Inflammatory macrophage treated with lipopolysaccharide for 1 hour (primary cell): Measurements from ENCODE around the gene USP49.

Source experiments
- DNase-seq, 2 donors: peaks; one replicate each; pipeline ENCODE4 v3.0.0-alpha.2; 2020 to 2022

USP49 gene

GRCh38 chr6:41927253-41927652 lies 32.1 kb upstream of the USP49 start:
- DNase-seq: no peak

DNA sequence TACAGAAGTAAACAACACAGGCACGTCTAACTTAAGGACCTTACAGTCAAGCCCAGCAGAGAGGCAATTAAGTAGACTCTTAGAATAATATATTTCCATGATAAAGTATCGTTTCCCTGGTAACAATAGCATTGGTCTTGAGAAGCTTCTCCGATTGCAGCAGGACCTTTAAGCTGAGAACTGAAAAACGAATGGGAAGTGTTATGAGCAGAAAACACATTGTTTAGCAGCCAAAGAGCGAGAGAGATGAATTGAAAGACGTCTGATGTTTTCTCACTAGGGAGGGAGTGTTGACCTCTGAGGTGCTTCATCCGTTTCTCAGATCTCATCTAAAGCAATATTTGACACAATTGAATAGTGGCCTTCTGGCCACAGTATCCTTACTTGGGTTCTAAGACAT lies 27.0 kb upstream of the USP49 start:
- DNase-seq: no peak

GRCh38 chr6:41921712-41921998 lies 26.5 kb upstream of the USP49 start:
- DNase-seq: peak in 1 of 2 donors; percentile 38

- DNase-seq: peak; percentile 98 to 100
Observed at GRCh38 chr6:41920921-41921711, 25.9 kb upstream of the USP49 start, which contains the start of the genes BYSL and MED20. Gene BYSL (plus strand): TSS chr6:41921499. CDS start chr6:41921563, 64 bp downstream. Gene MED20 (minus strand): TSS chr6:41921139. CDS start chr6:41921018, 121 bp downstream.

DNA sequence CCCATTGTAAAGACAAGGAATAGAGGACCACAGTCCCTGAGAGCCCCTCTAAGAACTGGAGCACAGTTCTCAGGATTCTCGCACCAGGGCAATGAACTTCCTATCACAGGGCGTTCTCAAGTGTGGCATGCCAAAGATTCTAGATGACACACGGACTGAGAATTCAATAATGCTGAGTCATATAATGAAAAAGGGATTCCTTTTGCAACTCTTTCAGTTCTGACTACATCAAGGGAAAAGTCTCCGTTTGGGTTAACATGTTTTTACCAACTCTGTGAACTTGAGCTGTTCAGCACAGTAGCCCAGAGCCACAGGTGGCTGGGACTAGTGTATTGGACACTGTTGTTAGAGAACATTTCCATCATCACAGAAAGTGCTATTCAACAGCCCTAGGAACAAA lies 22.4 kb upstream of the USP49 start:
- DNase-seq: peak; percentile 24 to 26

DNA sequence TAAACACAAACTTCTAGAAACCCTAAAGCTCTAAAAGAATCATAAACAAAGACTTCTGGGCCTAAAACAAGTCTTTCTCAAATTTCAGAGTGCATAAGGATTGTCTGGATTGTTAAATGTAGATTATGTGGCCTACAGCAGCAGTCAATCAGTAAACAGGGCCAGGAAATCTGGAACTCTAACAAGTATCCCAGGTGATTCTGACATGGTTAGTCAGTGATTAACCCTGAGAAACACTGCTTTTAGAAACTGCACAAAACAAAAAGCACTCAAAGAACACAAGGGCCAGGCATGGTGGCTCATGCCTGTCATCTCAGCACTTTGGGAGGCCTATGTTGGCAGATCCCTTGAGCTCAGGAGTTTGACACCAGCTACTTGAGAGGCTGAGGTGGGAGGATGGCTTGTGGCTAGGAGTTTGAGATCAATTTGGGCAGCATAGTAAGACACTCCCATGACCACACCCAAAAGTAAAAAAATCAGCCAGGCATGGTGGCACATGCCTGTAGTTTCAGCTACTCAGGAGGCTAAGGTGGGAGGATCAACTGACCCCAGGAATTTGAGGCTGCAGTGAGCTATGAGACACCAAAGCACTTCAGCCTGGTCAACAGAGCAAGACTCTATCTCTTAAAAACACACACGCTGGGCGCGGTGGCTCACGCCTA lies 19.8 kb upstream of the USP49 start:
- DNase-seq: no peak

DNA sequence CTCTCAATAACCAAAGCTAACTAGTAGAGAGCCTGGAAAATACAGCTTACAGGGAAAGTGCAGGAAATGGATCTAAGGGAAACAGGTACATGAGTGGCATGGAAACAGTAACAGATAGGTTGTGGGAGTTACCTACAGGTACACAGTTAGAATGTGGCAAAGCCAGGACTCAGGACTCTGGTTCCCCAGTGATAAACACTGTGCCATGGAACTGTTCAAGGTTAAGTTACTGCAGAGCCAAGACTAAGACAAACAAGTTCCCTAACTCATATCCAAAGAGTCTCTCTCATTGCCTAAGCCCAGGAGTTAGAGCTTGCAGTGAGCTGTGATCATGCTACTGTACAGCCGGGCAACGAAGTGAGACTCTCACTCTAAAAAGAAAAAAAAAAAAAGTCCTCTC lies 19.2 kb upstream of the USP49 start:
- no peak for DNase-seq

- DNase-seq: no peak
Observed at GRCh38 chr6:41909727-41910126, 14.6 kb upstream of the USP49 start.

GRCh38 chr6:41901882-41902519 lies 6.8 kb upstream of the USP49 start:
- peak; percentile 52 to 67 for DNase-seq

DNA sequence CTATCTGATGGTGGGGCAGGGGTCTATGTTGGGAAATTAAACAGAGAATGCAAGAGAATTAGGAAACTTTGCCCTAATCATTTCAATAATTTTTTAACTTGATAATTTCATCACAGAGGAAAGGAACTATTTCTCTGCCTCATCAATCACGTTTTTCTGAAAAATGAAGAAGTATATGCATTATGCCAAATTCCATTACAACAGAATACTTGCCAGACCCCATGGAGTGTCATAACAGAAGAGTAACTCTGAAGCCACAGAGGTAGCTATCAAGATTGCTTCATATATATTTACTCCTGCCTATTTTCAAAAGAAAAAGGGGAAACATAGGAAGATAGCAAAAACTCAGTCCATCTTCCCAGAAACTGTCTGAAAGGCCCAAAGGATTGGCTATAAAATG lies 5.7 kb upstream of the USP49 start:
- DNase-seq: peak; percentile 30 to 46

DNA sequence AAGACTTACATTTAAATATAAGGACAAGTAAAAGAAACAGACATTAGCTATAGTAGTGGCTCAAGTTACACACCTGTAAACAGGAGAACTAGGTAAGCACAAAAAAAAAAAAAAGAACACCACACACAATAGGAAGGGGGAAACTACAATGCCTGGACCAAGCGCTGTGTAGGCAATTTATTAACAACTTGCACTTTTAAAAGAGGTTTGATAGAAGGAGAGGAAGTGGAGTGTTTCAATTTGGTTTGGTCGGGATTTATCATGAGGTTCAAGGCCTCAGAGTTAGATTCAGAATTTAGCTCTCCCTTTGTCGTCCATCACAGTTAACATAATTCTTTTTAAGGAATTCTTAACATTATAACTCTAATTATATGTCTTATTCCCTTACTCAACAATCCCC lies 1.1 kb upstream of the USP49 start:
- DNase-seq: peak; percentile 23 to 35

DNA sequence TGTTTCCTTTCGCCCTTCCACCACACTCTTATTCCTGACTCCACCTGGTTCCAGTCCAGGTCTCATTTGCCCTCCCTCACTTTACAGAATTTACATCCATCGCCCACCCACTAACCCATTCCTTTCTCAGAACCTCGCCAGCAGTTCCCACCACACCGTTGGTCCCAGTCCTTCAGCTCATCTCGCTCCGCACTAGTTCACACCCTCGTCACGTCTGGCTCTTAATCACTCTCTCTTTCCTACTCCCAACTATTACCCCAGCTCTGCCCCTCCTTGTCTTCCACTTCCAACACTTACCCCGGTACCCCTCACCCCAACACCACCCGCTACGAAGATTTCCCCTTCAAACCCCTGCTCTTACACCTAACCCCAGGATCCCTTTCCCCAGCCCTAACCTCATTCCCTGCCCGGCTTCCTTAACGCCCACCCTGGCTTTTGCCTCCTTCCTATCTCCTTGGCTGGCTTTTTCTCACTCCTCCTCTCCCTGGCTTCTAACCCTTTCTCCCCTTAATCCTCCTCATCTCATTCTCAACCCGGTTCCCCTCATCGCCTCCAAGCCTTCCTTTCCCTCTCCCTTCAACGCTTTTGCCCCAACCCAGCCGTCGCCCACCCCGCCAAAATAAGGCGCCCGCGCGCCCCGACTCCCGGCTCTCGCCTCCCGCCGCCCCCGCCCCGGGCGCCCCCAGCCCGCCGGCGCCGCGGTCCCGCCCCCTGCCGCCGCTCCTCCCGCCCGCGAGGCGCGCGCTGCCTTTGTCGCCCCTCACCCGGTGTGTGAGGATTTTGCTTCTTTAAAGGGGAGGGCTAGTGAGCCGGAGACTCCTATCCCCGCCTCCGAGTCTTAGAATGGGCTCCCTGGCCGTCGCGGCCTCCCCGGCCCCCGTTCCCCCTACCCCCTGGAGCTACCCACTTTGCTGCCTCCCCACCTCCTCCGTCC lies 542 bp downstream of the USP49 start:
- DNase-seq: no peak

DNA sequence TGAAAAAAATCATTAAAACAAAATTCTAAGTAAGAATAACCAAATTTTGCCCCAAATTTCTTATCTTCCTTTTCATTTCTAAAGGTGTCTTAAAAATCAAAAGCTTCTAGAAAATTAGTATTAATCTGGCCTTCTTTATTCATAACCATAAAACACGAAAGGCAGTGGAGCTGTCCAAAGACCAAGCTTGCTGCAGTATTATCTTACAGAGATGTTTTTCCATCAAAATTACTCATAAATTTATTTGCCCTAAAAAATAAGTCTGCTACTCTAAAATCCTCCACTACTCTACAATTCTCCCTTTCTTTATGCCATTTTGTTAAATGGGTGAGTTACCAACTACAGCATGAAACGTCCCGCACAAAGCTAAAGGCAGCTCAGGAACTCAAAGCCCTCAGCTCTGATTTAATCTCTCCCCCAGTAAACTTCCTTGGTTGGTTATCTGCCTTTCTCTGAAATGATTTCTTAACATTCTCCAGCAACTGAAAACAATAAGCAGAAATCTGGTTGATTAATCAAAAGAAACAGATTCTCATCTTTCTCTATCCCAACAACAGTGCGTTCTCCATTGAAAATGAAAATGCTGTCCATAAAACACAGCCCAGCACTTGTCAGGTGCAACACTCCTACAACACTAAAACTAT lies 2.1 kb downstream of the USP49 start:
- no peak for DNase-seq

DNA sequence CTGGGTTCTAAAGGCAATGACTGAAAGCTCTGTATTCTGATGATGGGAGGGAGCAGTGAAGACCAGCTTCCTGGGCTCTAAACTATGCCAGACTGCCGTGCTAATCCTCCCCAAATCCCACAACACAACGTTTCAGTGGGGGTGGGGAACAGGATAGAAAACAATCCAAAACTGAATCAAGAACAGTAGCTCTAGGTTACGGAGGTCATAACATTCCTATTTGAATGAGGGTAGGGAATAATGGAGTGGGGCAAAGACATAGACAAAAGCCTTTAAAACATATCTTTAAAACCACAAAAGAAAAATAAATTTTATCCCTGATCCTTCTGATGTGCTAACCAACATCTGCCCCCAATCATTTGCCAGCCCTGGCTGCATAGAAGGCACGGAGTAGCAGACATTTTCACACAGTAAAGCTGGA lies 7.8 kb downstream of the USP49 start:
- no peak for DNase-seq

DNA sequence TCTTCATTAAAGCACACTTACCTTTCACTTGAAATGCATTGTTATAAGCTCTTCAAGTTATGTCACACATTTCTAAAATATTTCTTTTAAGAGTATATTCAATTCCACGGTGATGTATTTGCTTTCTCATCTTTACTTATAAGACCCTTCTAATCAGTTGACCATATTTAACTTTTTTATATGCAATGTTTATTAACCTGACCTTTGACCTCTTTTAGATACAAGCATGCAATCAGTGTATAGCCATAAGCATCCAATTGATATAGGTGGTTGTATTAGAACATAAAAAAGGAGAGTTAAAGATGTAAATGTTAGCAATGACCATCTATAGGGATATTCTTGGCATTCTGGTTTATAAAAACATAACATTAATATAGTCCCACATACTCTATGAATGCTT lies 9.2 kb downstream of the USP49 start:
- no peak for DNase-seq

- no peak for DNase-seq
Observed at GRCh38 chr6:41884957-41885356, 10.2 kb downstream of the USP49 start.

- no peak for DNase-seq
Observed at GRCh38 chr6:41881506-41881905, 13.7 kb downstream of the USP49 start.

DNA sequence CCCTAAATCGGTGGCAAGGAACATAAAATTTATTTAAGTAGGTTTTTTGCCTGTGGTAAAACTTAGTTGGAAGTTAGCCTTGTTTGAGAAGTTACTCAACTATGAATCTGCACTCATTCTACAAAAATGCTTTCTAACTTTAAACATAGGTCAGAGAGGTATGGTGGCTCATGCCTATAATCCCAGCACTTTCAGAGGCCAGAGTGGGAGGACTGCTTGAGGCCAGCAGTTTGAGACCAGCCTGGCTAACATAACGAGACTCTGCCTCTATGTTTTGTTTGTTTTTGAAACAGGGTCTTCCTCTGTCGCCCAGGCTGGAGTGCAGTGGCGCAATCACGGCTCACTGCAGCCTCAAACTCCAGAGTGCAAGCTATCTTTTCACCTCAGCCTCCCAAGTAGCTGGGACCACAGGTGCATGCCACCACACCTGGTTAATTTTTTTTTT lies 16.2 kb downstream of the USP49 start:
- no peak for DNase-seq

- no peak for DNase-seq
Observed at GRCh38 chr6:41878246-41878645, 16.9 kb downstream of the USP49 start.

- no peak for DNase-seq
Observed at GRCh38 chr6:41877051-41877680, 18.0 kb downstream of the USP49 start.

GRCh38 chr6:41874741-41875140 lies 20.4 kb downstream of the USP49 start:
- no peak for DNase-seq

- DNase-seq: peak; percentile 45 to 58
Observed at GRCh38 chr6:41872147-41872546, 23.0 kb downstream of the USP49 start.
